NOMO-1 treated with DMSO at 0.1 percent for 48 hours (cell line): ENCODE data around the gene PDK2.

Source experiments
- DNase-seq: peaks from one replicate; lab custom pipeline; 2025; ENCODE audit not compliant: unreplicated experiment; lab: John Stamatoyannopoulos, UW

The PDK2 gene

DNA sequence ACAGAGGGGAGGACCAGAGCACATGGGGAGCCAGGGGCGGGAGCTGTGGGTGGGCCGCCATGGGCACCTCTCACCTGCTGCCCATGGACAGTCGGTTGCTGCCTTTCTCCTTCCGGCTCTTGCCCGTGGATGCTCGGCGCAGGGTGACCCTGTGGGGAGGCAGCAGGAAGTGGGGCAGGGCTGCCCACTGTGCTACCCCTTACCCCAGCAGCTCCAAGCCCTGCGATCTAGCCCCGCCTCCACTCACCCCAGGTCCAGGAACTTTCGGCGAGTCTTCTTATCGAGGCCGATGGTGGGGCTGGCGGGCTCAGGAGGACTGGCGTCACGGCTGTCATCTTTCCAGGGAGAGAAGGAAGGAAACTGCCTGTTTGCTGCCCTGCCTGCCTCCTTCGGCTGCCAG lies 20.6 kb downstream of the PDK2 start:
- no peak for DNase-seq

- DNase-seq = peak; percentile 57
These were observed 22.3 kb downstream of the PDK2 start for GRCh38 chr17:50117202-50118051.

- DNase-seq = no peak
These were observed 23.1 kb downstream of the PDK2 start for GRCh38 chr17:50118076-50118827.

DNA sequence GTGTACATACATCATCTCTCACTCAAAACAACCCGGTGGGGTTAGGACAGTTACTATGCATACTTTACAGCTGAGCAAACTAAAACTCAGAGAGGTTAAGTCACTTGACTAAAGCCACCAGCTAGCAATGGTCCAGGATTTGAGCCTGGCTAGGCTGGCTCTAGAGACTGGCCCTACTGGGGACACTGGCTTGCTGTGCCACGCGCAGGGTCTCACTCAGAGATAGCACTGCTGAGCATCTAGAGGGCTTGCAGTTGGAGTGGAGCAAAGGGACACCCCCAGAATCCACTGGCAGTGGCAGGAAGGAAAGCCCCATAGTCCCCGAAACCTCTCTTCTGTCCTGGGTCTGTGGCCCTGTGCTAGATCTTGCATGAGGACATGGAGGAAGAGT lies 23.7 kb downstream of the PDK2 start:
- no peak for DNase-seq

GRCh38 chr17:50120475-50121253 lies 25.5 kb downstream of the PDK2 start:
- no peak for DNase-seq

- no peak for DNase-seq
These were observed 27.8 kb downstream of the PDK2 start for GRCh38 chr17:50122945-50123344.

- no peak for DNase-seq
These were observed 28.6 kb downstream of the PDK2 start for GRCh38 chr17:50123649-50124349.

GRCh38 chr17:50125420-50125997 lies 30.4 kb downstream of the PDK2 start:
- no peak for DNase-seq

GRCh38 chr17:50127697-50128361 lies 32.7 kb downstream of the PDK2 start:
- peak; percentile 43 for DNase-seq

DNA sequence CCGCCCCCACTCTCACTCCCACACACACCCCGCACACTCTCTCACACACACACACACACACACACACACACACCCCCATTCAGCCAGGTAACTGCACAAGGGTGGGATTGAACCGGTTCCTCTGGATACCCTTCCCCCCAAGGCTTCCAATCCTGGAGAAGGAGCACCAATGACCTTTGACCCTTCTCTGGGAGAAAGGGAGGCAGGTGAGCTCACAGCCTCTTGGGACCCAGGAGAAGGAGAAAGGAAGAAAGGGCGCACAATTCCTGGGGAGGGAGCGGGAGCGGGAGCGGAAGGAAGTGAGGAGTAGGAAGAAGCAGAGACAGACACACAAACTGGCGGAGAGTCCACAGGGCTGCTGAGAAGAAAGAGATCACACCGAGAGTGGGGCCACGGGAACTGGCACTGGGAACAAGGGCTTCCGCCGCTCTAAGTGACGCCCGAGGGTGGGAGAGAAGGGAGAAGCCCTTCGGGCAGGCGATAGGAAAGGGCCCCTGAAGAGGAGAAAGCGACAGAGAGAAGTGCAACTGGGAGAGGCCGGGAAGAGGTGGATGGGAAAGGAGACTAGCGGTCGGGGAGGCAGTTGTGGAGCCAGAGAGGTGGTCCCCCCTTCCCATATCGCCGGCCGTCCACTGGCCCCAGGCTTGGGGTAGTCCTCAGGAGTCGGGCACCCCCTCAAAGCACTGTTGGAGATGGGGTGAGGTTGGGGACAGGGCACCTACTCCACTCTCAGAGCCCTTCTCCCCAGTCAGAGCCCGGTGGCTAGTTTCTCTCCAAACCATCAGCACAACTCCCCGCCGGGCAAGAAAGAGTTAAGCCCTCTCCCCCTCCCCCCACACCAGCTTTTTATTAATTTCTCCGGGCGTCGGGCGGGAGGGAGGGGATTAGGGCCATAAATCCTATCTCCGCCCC lies 33.5 kb downstream of the PDK2 start:
- no peak for DNase-seq

DNA sequence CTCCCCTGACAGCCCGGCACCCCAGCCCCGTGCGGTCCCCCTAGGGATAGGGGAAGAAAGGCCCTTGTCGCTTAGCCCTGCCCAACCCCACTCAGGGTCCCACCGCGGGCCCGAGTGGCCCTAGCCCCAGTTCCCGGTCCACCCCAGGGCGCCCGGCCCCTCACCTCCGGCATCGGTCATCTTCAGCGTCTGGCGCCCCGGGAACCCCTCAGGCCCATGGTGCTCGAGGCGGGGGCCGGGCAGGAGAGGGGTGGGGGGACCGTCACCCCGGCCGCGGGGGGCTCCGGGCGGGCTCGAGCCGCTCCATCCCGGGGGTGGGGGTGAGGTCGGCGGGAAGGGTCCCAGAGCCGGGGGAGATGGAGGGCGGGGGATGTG lies 34.2 kb downstream of the PDK2 start:
- DNase-seq = no peak

DNA sequence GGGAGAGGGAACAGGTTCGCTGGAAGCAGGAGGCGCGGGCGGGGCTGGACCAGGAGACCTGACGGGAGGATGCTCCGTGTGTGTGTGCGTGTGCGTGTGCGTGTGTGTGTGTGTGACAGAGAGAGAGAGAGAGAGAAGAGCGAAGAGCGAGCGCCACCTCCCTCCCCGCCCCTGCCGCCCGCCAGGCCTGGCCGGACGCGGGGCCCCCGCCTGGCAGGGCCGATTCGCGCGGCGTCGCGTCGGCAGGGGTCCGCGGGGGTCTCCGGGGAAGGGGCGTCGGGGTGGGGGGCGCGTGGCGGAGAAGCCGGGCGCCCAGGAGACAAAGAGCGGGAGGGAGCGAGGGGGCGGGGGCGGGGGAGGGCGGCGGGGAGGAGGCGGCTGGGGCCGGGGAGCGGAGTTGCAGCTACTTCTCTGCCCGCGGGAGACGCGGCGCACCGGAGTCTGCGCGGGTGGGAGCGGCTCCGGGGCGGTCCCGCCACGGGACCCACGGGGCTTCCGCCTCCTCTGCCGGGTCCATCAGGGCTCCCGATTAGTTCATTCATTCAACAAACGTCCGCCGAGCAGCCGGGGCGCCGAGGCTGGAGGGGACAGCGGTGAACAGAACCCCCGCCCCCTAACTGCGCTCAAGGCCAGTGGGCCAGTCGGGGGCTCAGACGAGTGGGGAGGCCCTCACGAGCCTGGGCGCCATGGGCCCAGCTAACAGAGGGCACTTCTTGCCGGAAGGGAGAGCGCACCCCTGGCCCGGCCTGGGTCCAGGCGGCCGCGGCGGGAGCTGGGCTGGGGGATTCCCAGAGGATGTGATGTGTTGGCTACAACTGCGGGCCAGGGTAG lies 34.8 kb downstream of the PDK2 start, which contains the start of gene SAMD14:
Gene SAMD14, minus strand, starts transcription at position 433 of the 831 bp plus-strand sequence. CDS start 5,201 bp downstream, outside the sequence.
- DNase-seq = no peak

DNA sequence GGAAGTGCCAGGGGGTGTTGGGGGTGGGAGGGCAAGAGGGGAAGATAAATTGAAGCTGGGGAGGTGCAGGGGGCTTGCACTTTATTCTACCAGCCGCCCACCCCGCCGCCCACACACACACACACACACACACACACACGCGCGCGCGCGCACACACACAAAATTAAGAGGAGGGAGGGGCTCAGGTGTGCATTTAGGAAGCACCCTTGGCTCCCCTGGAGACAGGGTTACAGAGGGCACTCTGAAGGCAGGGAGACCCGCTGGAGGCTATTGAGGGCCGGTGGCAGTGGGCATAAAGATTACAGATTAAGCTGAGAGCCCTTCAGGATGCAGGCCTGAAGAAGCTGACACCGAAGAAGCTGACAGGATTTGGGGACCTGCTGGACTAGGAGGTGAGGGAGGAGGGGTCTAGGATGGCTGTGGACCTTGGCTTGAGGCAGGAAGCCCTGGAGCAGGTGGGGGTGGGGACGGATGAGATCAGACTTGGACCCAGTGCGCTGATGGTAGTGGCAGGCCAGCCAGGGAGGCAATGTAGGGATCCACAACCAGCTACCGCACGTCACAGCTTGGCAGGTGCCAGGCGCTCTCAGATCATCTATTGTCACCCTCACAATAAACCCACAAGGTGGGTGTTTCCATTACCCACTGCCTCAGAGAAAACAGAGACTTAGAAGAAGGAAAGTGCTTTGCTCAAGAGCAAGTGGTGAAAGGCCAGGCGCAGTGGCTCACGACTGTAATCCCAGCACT lies 35.6 kb downstream of the PDK2 start:
- DNase-seq = no peak

DNA sequence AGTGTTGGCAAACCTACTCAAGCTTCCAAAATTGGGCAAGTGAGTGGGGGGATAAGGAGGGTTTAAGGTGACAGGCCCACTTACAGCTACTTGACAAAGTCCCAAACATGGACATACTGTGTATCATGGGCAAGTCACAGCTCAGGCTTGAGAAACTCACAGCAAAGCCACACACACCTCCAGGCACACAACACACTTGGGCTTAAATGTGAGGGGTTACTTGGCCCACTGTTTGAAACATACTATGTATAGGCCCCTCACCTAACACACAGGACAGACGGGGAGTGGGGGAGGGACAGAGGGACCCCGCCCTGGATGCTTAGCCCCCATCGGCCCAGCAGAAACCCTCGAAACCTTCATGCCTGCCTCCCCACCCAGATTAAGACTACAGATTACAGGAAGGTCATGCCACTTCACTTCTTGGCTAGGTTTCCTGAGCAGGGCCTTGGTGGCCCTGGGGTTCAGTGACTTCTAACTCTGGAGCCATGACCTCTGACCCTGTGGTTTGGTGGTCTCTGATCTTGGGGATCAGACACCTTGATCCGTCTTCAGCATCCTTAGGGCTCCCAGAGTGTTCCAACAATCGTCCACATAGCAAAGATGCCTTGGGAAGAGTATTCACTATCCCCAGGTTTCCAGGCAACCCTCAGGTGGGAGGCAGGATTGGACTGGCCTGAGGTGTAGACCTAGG lies 37.1 kb downstream of the PDK2 start:
- no peak for DNase-seq

GRCh38 chr17:50133028-50133768 lies 38.0 kb downstream of the PDK2 start:
- DNase-seq = no peak

DNA sequence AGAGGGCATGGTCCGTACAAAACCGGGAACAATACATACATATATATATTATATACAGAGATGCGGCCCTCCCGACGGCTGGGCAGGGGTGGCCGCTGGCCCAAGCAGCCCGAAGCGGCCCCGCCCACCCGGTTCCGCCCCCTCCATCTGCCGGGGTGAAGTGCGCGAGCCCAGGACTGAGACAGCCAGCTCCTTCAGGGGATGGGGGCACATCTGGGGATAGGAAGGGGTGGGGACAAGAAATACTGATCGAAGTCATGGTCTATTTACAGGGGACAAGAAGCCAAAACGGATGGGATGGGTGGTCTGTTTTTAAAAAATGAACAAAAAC lies 38.6 kb downstream of the PDK2 start:
- no peak for DNase-seq
